Measurements from ENCODE around the gene CORO2B.

CORO2B gene

GRCh38 chr15:68578980-68579935 is at the start of gene CORO2B:
Gene CORO2B, plus strand, starts transcription at chr15:68578993. Its CDS starts 270 bp downstream, at chr15:68579263.
- in situ Hi-C loops (cut with MboI; ENCODE audit: low sequenced_read_pairs): no loop called here

GRCh38 chr15:68531387-68532179 is 47.2 kb upstream of the CORO2B start:
- in situ Hi-C loops (cut with MboI; ENCODE audit: low sequenced_read_pairs): no loop called here

GRCh38 chr15:68536331-68537095 is 42.3 kb upstream of the CORO2B start:
- in situ Hi-C loops (cut with MboI; ENCODE audit: low sequenced_read_pairs): no loop called here

GRCh38 chr15:68537097-68537496 is 41.7 kb upstream of the CORO2B start:
- in situ Hi-C loops (cut with MboI; ENCODE audit: low sequenced_read_pairs): no loop called here

GRCh38 chr15:68537506-68537905 is 41.3 kb upstream of the CORO2B start:
- in situ Hi-C loops (cut with MboI; ENCODE audit: low sequenced_read_pairs): no loop called here

GRCh38 chr15:68538311-68538710 is 40.5 kb upstream of the CORO2B start:
- in situ Hi-C loops (cut with MboI; ENCODE audit: low sequenced_read_pairs): no loop called here

GRCh38 chr15:68541743-68542142 is 37.0 kb upstream of the CORO2B start:
- in situ Hi-C loops (cut with MboI; ENCODE audit: low sequenced_read_pairs): loop anchor here (10.0 kb wide), 1 partner anchor 237 kb away; no protein-coding TSS in a partner anchor

- in situ Hi-C loops (cut with MboI; ENCODE audit: low sequenced_read_pairs): loop anchor here (10.0 kb wide), 1 partner anchor 238 kb away; no protein-coding TSS in a partner anchor
Measured at GRCh38 chr15:68542348-68542747, 36.4 kb upstream of the CORO2B start.

- in situ Hi-C loops (cut with MboI; ENCODE audit: low sequenced_read_pairs): loop anchor here (10.0 kb wide), 1 partner anchor 238 kb away; no protein-coding TSS in a partner anchor
Measured at GRCh38 chr15:68542771-68543164, 36.0 kb upstream of the CORO2B start.

GRCh38 chr15:68543165-68544008 is 35.4 kb upstream of the CORO2B start:
- in situ Hi-C loops (cut with MboI; ENCODE audit: low sequenced_read_pairs): loop anchor here (10.0 kb wide), 1 partner anchor 239 kb away; no protein-coding TSS in a partner anchor

- in situ Hi-C loops (cut with MboI; ENCODE audit: low sequenced_read_pairs): loop anchor here (10.0 kb wide), 1 partner anchor 242 kb away; no protein-coding TSS in a partner anchor
Measured at GRCh38 chr15:68546318-68546717, 32.5 kb upstream of the CORO2B start.

- in situ Hi-C loops (cut with MboI; ENCODE audit: low sequenced_read_pairs): loop anchor here (10.0 kb wide), 1 partner anchor 244 kb away; no protein-coding TSS in a partner anchor
Measured at GRCh38 chr15:68548364-68548763, 30.4 kb upstream of the CORO2B start.

- in situ Hi-C loops (cut with MboI; ENCODE audit: low sequenced_read_pairs): loop anchor here (10.0 kb wide), 1 partner anchor 325 kb away; no protein-coding TSS in a partner anchor
Measured at GRCh38 chr15:68550004-68550403, 28.8 kb upstream of the CORO2B start.

- in situ Hi-C loops (cut with MboI; ENCODE audit: low sequenced_read_pairs): loop anchor here (10.0 kb wide), 1 partner anchor 324 kb away; no protein-coding TSS in a partner anchor
Measured at GRCh38 chr15:68550498-68551295, 28.1 kb upstream of the CORO2B start.

- in situ Hi-C loops (cut with MboI; ENCODE audit: low sequenced_read_pairs): loop anchor here (10.0 kb wide), 1 partner anchor 324 kb away; no protein-coding TSS in a partner anchor
Measured at GRCh38 chr15:68551296-68551635, 27.5 kb upstream of the CORO2B start.

- in situ Hi-C loops (cut with MboI; ENCODE audit: low sequenced_read_pairs): loop anchor here (10.0 kb wide), 1 partner anchor 322 kb away; no protein-coding TSS in a partner anchor
Measured at GRCh38 chr15:68552344-68552743, 26.4 kb upstream of the CORO2B start.

- in situ Hi-C loops (cut with MboI; ENCODE audit: low sequenced_read_pairs): loop anchor here (10.0 kb wide), 1 partner anchor 322 kb away; no protein-coding TSS in a partner anchor
Measured at GRCh38 chr15:68552773-68553172, 26.0 kb upstream of the CORO2B start.

GRCh38 chr15:68553314-68553993 is 25.3 kb upstream of the CORO2B start:
- in situ Hi-C loops (cut with MboI; ENCODE audit: low sequenced_read_pairs): loop anchor here (10.0 kb wide), 1 partner anchor 321 kb away; no protein-coding TSS in a partner anchor
